ENCODE measurements around the gene LRP6.

LRP6 gene

GRCh38 chr12:12108441-12109058, 158.3 kb downstream of the LRP6 start:
- Histone ChIP-seq H3K9me3 (ENCODE audit: severe bottlenecking) (no peaks in the 10 kb centered on the region), H3K27me3 (ENCODE audit: insufficient read depth, poor library complexity, severe bottlenecking) (no peaks in the 10 kb centered on the region), H3K4me1 (ENCODE audit: insufficient read depth, poor library complexity, severe bottlenecking) (no peaks in the 10 kb centered on the region), H3K4me3 (ENCODE audit: severe bottlenecking) (no peak overlapping the region), H3K27ac (ENCODE audit: poor library complexity, severe bottlenecking) (no peak overlapping the region), H3K36me3 (ENCODE audit: low read depth) (no peaks in the 10 kb centered on the region)
- no peak for ATAC-seq (ENCODE audit: low read depth)
- no peak for DNase-seq (ENCODE audit: low spot score)
- TF ChIP-seq CTCF (IDR thresholded peaks at IDR 0.05; ENCODE audit: poor library complexity, severe bottlenecking): no peak

DNA sequence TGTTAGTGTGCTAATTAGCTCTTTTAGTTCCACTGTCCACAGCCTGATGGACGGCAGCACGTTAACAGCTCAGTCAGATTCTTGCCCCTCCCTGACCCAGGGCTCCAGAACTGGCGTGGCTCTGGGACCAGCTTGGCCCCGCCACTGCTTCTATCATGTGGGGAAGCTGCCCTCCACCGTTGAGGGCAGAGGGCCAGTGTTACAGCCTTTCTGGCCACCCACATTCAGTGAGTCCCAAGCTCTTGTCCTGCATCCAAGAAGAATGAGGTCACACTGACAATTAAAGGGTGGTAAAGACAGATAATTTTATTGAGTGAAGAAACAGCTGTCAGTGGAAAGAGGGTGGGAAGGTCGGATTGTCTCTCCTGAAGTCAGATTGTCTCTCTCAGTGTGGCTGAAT, 159.2 kb downstream of the LRP6 start:
- no peaks in the 10 kb centered on the region for H3K4me1 ChIP-seq (ENCODE audit: insufficient read depth, poor library complexity, severe bottlenecking)
- no peak for TF ChIP-seq CTCF (IDR thresholded peaks at IDR 0.05; ENCODE audit: poor library complexity, severe bottlenecking)
- DNase-seq (ENCODE audit: low spot score): no peak
- H3K27ac ChIP-seq (ENCODE audit: poor library complexity, severe bottlenecking): no peak overlapping the region
- no peaks in the 10 kb centered on the region for H3K36me3 ChIP-seq (ENCODE audit: low read depth)
- no peaks in the 10 kb centered on the region for H3K27me3 ChIP-seq (ENCODE audit: insufficient read depth, poor library complexity, severe bottlenecking)
- no peaks in the 10 kb centered on the region for H3K9me3 ChIP-seq (ENCODE audit: severe bottlenecking)
- H3K4me3 ChIP-seq (ENCODE audit: severe bottlenecking): no peak overlapping the region
- no peak for ATAC-seq (ENCODE audit: low read depth)

DNA sequence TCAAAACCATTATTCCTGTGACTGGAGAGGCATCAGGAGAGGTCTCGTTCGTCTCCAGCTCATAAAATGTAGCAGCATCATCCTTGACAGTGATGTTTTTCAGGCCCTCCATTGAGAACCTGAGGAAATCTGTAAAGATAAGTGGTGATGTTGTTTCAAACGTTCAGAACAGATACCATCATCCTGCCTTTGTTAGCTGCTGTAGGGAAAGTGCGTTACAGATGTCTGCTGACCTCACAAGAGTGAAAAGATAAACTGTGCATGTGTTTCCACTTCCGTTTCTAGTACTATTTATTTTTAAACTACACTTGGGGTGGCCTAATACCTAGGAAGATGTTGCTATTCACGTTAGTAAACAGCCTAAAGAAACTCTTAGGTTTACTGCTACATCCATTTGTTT, 167.7 kb downstream of the LRP6 start:
- H3K9me3 ChIP-seq (ENCODE audit: severe bottlenecking): no peaks in the 10 kb centered on the region
- no peaks in the 10 kb centered on the region for H3K36me3 ChIP-seq (ENCODE audit: low read depth)
- H3K4me3 ChIP-seq (ENCODE audit: severe bottlenecking): no peak overlapping the region
- no peak overlapping the region for H3K27ac ChIP-seq (ENCODE audit: poor library complexity, severe bottlenecking)
- TF ChIP-seq CTCF (IDR thresholded peaks at IDR 0.05; ENCODE audit: poor library complexity, severe bottlenecking): no peak
- ATAC-seq (ENCODE audit: low read depth): no peak
- no peaks in the 10 kb centered on the region for H3K4me1 ChIP-seq (ENCODE audit: insufficient read depth, poor library complexity, severe bottlenecking)
- DNase-seq (ENCODE audit: low spot score): no peak
- H3K27me3 ChIP-seq (ENCODE audit: insufficient read depth, poor library complexity, severe bottlenecking): no peaks in the 10 kb centered on the region

GRCh38 chr12:12098691-12099015, 168.2 kb downstream of the LRP6 start:
- no peak for TF ChIP-seq CTCF (IDR thresholded peaks at IDR 0.05; ENCODE audit: poor library complexity, severe bottlenecking)
- no peak for DNase-seq (ENCODE audit: low spot score)
- no peaks in the 10 kb centered on the region for H3K36me3 ChIP-seq (ENCODE audit: low read depth)
- no peak overlapping the region for H3K4me3 ChIP-seq (ENCODE audit: severe bottlenecking)
- H3K27me3 ChIP-seq (ENCODE audit: insufficient read depth, poor library complexity, severe bottlenecking): no peaks in the 10 kb centered on the region
- H3K9me3 ChIP-seq (ENCODE audit: severe bottlenecking): no peaks in the 10 kb centered on the region
- no peak for ATAC-seq (ENCODE audit: low read depth)
- no peak overlapping the region for H3K27ac ChIP-seq (ENCODE audit: poor library complexity, severe bottlenecking)
- no peaks in the 10 kb centered on the region for H3K4me1 ChIP-seq (ENCODE audit: insufficient read depth, poor library complexity, severe bottlenecking)

- no peak for TF ChIP-seq CTCF (IDR thresholded peaks at IDR 0.05; ENCODE audit: poor library complexity, severe bottlenecking)
- Histone ChIP-seq H3K4me3 (ENCODE audit: severe bottlenecking) (no peak overlapping the region), H3K27me3 (ENCODE audit: insufficient read depth, poor library complexity, severe bottlenecking) (no peaks in the 10 kb centered on the region), H3K4me1 (ENCODE audit: insufficient read depth, poor library complexity, severe bottlenecking) (no peaks in the 10 kb centered on the region), H3K27ac (ENCODE audit: poor library complexity, severe bottlenecking) (no peak overlapping the region), H3K9me3 (ENCODE audit: severe bottlenecking) (no peaks in the 10 kb centered on the region), H3K36me3 (ENCODE audit: low read depth) (no peaks in the 10 kb centered on the region)
- DNase-seq (ENCODE audit: low spot score) (no peak), ATAC-seq (ENCODE audit: low read depth) (no peak)
These were observed 168.8 kb downstream of the LRP6 start for GRCh38 chr12:12097891-12098690.
